Neutrophil (primary cell): Measurements from ENCODE around the gene TCF12.

Experiments
- H3K27ac ChIP-seq: fragments of 200-600 bp; sonication (generic); 2 replicates; pipeline ENCODE4 v1.5.1; 2016; ENCODE audit warnings: mild to moderate bottlenecking, moderate library complexity
- H3K27me3 ChIP-seq: fragments of 200-600 bp; sonication (generic); 2 replicates; pipeline ENCODE4 v1.6.0; 2016; ENCODE audit warnings: mild to moderate bottlenecking
- H3K36me3 ChIP-seq: fragments of 200-600 bp; sonication (generic); 2 replicates; pipeline ENCODE4 v1.5.1; 2017
- H3K4me1 ChIP-seq, 2 experiments: fragments of 200-600 bp in 1 of 2; sonication (generic) in 1 of 2; 1 replicate in 1 of 2; 2 replicates in 1 of 2; pipeline versions ENCODE4 v1.5.1 to v1.6.1; 2013 to 2016; ENCODE audit warnings: low read depth in 1 of 2, low read length in 1 of 2, mild to moderate bottlenecking in 1 of 2, moderate library complexity in 1 of 2; ENCODE audit not compliant: control insufficient read depth in 1 of 2, insufficient read depth in 1 of 2
- H3K4me3 ChIP-seq, 2 experiments: fragments of 200-600 bp in 1 of 2; sonication (generic) in 1 of 2; 1 replicate in 1 of 2; 2 replicates in 1 of 2; pipeline ENCODE4 v1.5.1; 2013 to 2016; ENCODE audit warnings: low read depth in 1 of 2, low read length in 1 of 2, mild to moderate bottlenecking in 1 of 2, moderate library complexity in 1 of 2
- H3K9me3 ChIP-seq: fragments of 200-600 bp; sonication (generic); 2 replicates; pipeline ENCODE4 v1.5.1; 2016
- TF ChIP-seq, protein P1 (sequence below): fragments of 200-600 bp; sonication (generic); IDR thresholded peaks from 2 replicates; pipeline ENCODE4 v1.5.1; 2016; ENCODE audit warnings: antibody characterized with exemption

The TCF12 gene

DNA sequence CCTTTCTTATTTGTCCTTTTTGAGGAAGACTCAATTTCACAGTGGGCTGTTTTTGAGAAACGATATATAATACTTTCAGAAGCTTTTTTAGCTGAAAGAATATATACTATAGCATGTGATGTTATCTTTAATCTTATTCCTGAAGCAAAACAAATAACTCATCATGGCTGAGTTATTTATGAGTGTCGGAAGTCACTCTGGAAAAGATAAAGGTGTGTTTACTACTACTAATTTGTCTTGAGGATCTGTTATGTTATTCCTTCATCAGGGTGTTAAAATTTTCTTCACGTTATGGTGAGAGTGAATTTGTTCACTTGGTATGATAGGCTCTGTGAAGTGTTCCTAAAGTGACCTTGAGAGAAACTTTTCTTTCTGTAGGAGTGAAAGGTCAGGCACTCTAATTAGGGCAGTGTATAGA is 4.7 kb downstream of the TCF12 start:
- TF ChIP-seq, protein P1, sequence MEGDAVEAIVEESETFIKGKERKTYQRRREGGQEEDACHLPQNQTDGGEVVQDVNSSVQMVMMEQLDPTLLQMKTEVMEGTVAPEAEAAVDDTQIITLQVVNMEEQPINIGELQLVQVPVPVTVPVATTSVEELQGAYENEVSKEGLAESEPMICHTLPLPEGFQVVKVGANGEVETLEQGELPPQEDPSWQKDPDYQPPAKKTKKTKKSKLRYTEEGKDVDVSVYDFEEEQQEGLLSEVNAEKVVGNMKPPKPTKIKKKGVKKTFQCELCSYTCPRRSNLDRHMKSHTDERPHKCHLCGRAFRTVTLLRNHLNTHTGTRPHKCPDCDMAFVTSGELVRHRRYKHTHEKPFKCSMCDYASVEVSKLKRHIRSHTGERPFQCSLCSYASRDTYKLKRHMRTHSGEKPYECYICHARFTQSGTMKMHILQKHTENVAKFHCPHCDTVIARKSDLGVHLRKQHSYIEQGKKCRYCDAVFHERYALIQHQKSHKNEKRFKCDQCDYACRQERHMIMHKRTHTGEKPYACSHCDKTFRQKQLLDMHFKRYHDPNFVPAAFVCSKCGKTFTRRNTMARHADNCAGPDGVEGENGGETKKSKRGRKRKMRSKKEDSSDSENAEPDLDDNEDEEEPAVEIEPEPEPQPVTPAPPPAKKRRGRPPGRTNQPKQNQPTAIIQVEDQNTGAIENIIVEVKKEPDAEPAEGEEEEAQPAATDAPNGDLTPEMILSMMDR: no peak
- Histone ChIP-seq H3K36me3 (no peaks in the 10 kb centered on the region), H3K4me3 (no peak overlapping the region), H3K9me3 (no peaks in the 10 kb centered on the region), H3K4me1 (peaks cover 5 to 8% of the 10 kb centered on the region in 2 experiments), H3K27me3 (no peaks in the 10 kb centered on the region), H3K27ac (no peak overlapping the region)

GRCh38 chr15:56927816-56928215 is 9.4 kb downstream of the TCF12 start:
- TF ChIP-seq, protein P1: no peak
- Histone ChIP-seq H3K27ac (no peak overlapping the region), H3K36me3 (no peaks in the 10 kb centered on the region), H3K9me3 (no peaks in the 10 kb centered on the region), H3K4me3 (no peak overlapping the region), H3K4me1 (peaks cover 6 to 14% of the 10 kb centered on the region in 2 experiments), H3K27me3 (no peaks in the 10 kb centered on the region)

GRCh38 chr15:56929399-56929798 is 11.0 kb downstream of the TCF12 start:
- no peak overlapping the region for H3K27ac ChIP-seq
- TF ChIP-seq, protein P1: no peak
- H3K9me3 ChIP-seq: no peaks in the 10 kb centered on the region
- no peaks in the 10 kb centered on the region for H3K36me3 ChIP-seq
- H3K27me3 ChIP-seq: no peaks in the 10 kb centered on the region
- H3K4me1 ChIP-seq: peaks cover 6 to 14% of the 10 kb centered on the region in 2 experiments
- no peak overlapping the region for H3K4me3 ChIP-seq

- no peaks in the 10 kb centered on the region for H3K36me3 ChIP-seq
- TF ChIP-seq, protein P1: no peak
- no peaks in the 10 kb centered on the region for H3K9me3 ChIP-seq
- H3K27me3 ChIP-seq: no peaks in the 10 kb centered on the region
- no peak overlapping the region for H3K4me3 ChIP-seq
- H3K4me1 ChIP-seq: peaks cover 6 to 14% of the 10 kb centered on the region in 2 experiments
- H3K27ac ChIP-seq: no peak overlapping the region
Measured at GRCh38 chr15:56929933-56930332, 11.5 kb downstream of the TCF12 start.

GRCh38 chr15:56930669-56931313 is 12.3 kb downstream of the TCF12 start:
- no peaks in the 10 kb centered on the region for H3K36me3 ChIP-seq
- H3K4me1 ChIP-seq: peaks cover 6 to 14% of the 10 kb centered on the region in 2 experiments
- no peak overlapping the region for H3K27ac ChIP-seq
- H3K9me3 ChIP-seq: no peaks in the 10 kb centered on the region
- H3K4me3 ChIP-seq: no peak overlapping the region
- no peaks in the 10 kb centered on the region for H3K27me3 ChIP-seq
- TF ChIP-seq, protein P1: no peak
